ENCODE results near the gene PPIC. TPM values are rescaled to one million over a fixed set of nuclear protein-coding genes. Genes with fewer than 3 reads are reported as not detected.

The PPIC gene
- total RNA-seq, 2 donors from 2014 or later = 37.6 to 78.0 TPM

GRCh38 chr5:122999947-123000563, 36.5 kb downstream of the PPIC start:
- Histone ChIP-seq H3K4me1 (ENCODE audit: control insufficient read depth in 1 of 2, low read depth in 2 of 2) (no peaks in the 10 kb centered on the region), H3K36me3 (peaks cover 3% of the 10 kb centered on the region), H3K27ac (no peak overlapping the region), H3K4me3 (no peak overlapping the region), H3K9me3 (no peaks in the 10 kb centered on the region), H3K27me3 (replicated peaks; ENCODE audit: insufficient read depth) (no peaks in the 10 kb centered on the region)
- ATAC-seq (ENCODE audit: insufficient number of reproducible peaks, low FRiP score, low read depth) (no peak), DNase-seq (ENCODE audit: low spot score) (no peak)
- TF ChIP-seq, protein P1, sequence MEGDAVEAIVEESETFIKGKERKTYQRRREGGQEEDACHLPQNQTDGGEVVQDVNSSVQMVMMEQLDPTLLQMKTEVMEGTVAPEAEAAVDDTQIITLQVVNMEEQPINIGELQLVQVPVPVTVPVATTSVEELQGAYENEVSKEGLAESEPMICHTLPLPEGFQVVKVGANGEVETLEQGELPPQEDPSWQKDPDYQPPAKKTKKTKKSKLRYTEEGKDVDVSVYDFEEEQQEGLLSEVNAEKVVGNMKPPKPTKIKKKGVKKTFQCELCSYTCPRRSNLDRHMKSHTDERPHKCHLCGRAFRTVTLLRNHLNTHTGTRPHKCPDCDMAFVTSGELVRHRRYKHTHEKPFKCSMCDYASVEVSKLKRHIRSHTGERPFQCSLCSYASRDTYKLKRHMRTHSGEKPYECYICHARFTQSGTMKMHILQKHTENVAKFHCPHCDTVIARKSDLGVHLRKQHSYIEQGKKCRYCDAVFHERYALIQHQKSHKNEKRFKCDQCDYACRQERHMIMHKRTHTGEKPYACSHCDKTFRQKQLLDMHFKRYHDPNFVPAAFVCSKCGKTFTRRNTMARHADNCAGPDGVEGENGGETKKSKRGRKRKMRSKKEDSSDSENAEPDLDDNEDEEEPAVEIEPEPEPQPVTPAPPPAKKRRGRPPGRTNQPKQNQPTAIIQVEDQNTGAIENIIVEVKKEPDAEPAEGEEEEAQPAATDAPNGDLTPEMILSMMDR (IDR thresholded peaks at IDR 0.05) = peak; percentile 11

GRCh38 chr5:122997294-122997693, 39.2 kb downstream of the PPIC start:
- Histone ChIP-seq H3K9me3 (no peaks in the 10 kb centered on the region), H3K27me3 (replicated peaks; ENCODE audit: insufficient read depth) (no peaks in the 10 kb centered on the region), H3K4me1 (ENCODE audit: control insufficient read depth in 1 of 2, low read depth in 2 of 2) (no peaks in the 10 kb centered on the region), H3K27ac (no peak overlapping the region), H3K4me3 (no peak overlapping the region), H3K36me3 (no peaks in the 10 kb centered on the region)
- TF ChIP-seq, protein P1 (IDR thresholded peaks at IDR 0.05) = no peak
- no peak for DNase-seq (ENCODE audit: low spot score)
- no peak for ATAC-seq (ENCODE audit: insufficient number of reproducible peaks, low FRiP score, low read depth)

DNA sequence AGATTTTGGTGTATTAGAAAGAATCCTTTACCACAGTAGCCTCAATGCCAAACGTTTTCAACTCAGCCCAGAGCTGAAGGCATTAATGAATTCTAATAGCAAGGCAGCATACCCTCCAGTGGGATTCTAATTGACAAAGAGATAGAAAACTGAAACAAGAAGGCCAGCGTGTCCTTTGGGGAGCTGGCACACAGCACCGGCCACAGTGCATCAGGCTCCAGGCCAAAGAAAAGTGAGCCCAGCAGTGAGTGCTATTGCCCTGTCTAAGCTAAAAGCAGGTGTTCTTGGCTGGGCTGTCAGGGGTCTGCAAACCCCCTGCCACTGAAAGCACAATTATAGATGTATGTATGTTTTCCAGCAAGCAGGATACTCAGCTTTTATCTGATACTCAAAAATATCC, 40.4 kb downstream of the PPIC start:
- H3K9me3 ChIP-seq = no peaks in the 10 kb centered on the region
- ATAC-seq (ENCODE audit: insufficient number of reproducible peaks, low FRiP score, low read depth) = no peak

GRCh38 chr5:122985954-122986721, 50.4 kb downstream of the PPIC start:
- no peak for DNase-seq (ENCODE audit: low spot score)
- no peak overlapping the region for H3K27ac ChIP-seq
- peaks cover 0 to 10% of the 10 kb centered on the region in 2 donors for H3K4me1 ChIP-seq (ENCODE audit: control insufficient read depth in 1 of 2, low read depth in 2 of 2)
- TF ChIP-seq, protein P1 (IDR thresholded peaks at IDR 0.05) = no peak
- no peak overlapping the region for H3K4me3 ChIP-seq
- ATAC-seq (ENCODE audit: insufficient number of reproducible peaks, low FRiP score, low read depth) = no peak
- no peaks in the 10 kb centered on the region for H3K36me3 ChIP-seq
- H3K9me3 ChIP-seq = no peaks in the 10 kb centered on the region
- no peaks in the 10 kb centered on the region for H3K27me3 ChIP-seq (replicated peaks; ENCODE audit: insufficient read depth)

More for the DNA sequence above, 40.4 kb downstream of the PPIC start:
- no peaks in the 10 kb centered on the region for H3K4me1 ChIP-seq (ENCODE audit: control insufficient read depth in 1 of 2, low read depth in 2 of 2)
- no peak for DNase-seq (ENCODE audit: low spot score)
- H3K27ac ChIP-seq = no peak overlapping the region
- no peaks in the 10 kb centered on the region for H3K27me3 ChIP-seq (replicated peaks; ENCODE audit: insufficient read depth)
- no peak overlapping the region for H3K4me3 ChIP-seq
- H3K36me3 ChIP-seq = no peaks in the 10 kb centered on the region
- TF ChIP-seq, protein P1 (IDR thresholded peaks at IDR 0.05) = no peak

GRCh38 chr5:122985006-122985700, 51.4 kb downstream of the PPIC start:
- ATAC-seq (ENCODE audit: insufficient number of reproducible peaks, low FRiP score, low read depth) = no peak
- no peak for DNase-seq (ENCODE audit: low spot score)

More at GRCh38 chr5:122985006-122985700, 51.4 kb downstream of the PPIC start:
- no peaks in the 10 kb centered on the region for H3K36me3 ChIP-seq
- H3K27me3 ChIP-seq (replicated peaks; ENCODE audit: insufficient read depth) = no peaks in the 10 kb centered on the region
- H3K9me3 ChIP-seq = no peaks in the 10 kb centered on the region
- no peak overlapping the region for H3K4me3 ChIP-seq
- H3K4me1 ChIP-seq (ENCODE audit: control insufficient read depth in 1 of 2, low read depth in 2 of 2) = peaks cover 0 to 10% of the 10 kb centered on the region in 2 donors
- no peak overlapping the region for H3K27ac ChIP-seq
- TF ChIP-seq, protein P1 (IDR thresholded peaks at IDR 0.05) = no peak
